ENCODE data around the gene TMCC1.

DNA sequence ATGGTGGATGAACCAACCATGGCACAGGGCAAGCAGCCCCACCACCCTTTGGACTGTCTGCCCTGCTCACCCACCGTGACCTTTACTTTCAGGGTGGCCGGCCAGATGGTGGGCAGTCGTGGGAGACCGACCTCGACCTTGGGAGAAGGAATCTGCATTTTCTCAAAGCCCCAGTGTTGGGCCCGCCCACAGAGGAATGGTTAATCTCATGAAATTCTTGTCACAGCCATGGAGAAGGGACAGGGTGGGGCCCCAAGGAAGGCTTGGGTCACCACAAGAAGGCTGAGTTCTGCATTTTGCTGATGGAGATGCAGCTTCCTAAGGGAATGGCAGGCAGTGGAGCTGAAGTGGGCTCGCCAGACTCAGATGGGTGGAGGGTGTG lies 290.0 kb downstream of the TMCC1 start:
- no peak for TF ChIP-seq HNF4A (conservative IDR thresholded peaks at IDR 0.05)
- TF ChIP-seq GABPA (IDR thresholded peaks at IDR 0.05 in 1 of 2, conservative IDR thresholded peaks at IDR 0.05 in 1 of 2) = no peak
- TF ChIP-seq, protein P1, sequence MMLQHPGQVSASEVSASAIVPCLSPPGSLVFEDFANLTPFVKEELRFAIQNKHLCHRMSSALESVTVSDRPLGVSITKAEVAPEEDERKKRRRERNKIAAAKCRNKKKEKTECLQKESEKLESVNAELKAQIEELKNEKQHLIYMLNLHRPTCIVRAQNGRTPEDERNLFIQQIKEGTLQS (IDR thresholded peaks at IDR 0.05) = no peak
- TF ChIP-seq, protein P2, sequence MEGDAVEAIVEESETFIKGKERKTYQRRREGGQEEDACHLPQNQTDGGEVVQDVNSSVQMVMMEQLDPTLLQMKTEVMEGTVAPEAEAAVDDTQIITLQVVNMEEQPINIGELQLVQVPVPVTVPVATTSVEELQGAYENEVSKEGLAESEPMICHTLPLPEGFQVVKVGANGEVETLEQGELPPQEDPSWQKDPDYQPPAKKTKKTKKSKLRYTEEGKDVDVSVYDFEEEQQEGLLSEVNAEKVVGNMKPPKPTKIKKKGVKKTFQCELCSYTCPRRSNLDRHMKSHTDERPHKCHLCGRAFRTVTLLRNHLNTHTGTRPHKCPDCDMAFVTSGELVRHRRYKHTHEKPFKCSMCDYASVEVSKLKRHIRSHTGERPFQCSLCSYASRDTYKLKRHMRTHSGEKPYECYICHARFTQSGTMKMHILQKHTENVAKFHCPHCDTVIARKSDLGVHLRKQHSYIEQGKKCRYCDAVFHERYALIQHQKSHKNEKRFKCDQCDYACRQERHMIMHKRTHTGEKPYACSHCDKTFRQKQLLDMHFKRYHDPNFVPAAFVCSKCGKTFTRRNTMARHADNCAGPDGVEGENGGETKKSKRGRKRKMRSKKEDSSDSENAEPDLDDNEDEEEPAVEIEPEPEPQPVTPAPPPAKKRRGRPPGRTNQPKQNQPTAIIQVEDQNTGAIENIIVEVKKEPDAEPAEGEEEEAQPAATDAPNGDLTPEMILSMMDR (IDR thresholded peaks at IDR 0.05; ENCODE audit: low read depth, low read length, missing input control) = no peak
- no peak for TF ChIP-seq TAF1 (conservative IDR thresholded peaks at IDR 0.05)
- TF ChIP-seq, protein P3, sequence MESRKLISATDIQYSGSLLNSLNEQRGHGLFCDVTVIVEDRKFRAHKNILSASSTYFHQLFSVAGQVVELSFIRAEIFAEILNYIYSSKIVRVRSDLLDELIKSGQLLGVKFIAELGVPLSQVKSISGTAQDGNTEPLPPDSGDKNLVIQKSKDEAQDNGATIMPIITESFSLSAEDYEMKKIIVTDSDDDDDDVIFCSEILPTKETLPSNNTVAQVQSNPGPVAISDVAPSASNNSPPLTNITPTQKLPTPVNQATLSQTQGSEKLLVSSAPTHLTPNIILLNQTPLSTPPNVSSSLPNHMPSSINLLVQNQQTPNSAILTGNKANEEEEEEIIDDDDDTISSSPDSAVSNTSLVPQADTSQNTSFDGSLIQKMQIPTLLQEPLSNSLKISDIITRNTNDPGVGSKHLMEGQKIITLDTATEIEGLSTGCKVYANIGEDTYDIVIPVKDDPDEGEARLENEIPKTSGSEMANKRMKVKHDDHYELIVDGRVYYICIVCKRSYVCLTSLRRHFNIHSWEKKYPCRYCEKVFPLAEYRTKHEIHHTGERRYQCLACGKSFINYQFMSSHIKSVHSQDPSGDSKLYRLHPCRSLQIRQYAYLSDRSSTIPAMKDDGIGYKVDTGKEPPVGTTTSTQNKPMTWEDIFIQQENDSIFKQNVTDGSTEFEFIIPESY (IDR thresholded peaks at IDR 0.05) = no peak
- TF ChIP-seq, protein P4, sequence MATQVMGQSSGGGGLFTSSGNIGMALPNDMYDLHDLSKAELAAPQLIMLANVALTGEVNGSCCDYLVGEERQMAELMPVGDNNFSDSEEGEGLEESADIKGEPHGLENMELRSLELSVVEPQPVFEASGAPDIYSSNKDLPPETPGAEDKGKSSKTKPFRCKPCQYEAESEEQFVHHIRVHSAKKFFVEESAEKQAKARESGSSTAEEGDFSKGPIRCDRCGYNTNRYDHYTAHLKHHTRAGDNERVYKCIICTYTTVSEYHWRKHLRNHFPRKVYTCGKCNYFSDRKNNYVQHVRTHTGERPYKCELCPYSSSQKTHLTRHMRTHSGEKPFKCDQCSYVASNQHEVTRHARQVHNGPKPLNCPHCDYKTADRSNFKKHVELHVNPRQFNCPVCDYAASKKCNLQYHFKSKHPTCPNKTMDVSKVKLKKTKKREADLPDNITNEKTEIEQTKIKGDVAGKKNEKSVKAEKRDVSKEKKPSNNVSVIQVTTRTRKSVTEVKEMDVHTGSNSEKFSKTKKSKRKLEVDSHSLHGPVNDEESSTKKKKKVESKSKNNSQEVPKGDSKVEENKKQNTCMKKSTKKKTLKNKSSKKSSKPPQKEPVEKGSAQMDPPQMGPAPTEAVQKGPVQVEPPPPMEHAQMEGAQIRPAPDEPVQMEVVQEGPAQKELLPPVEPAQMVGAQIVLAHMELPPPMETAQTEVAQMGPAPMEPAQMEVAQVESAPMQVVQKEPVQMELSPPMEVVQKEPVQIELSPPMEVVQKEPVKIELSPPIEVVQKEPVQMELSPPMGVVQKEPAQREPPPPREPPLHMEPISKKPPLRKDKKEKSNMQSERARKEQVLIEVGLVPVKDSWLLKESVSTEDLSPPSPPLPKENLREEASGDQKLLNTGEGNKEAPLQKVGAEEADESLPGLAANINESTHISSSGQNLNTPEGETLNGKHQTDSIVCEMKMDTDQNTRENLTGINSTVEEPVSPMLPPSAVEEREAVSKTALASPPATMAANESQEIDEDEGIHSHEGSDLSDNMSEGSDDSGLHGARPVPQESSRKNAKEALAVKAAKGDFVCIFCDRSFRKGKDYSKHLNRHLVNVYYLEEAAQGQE (IDR thresholded peaks at IDR 0.05) = no peak
- no peak for TF ChIP-seq EGR1 (IDR thresholded peaks at IDR 0.05; ENCODE audit: low read depth in 2 of 2)
- TF ChIP-seq, protein P5, sequence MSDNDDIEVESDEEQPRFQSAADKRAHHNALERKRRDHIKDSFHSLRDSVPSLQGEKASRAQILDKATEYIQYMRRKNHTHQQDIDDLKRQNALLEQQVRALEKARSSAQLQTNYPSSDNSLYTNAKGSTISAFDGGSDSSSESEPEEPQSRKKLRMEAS (IDR thresholded peaks at IDR 0.05) = no peak
- no peak for TF ChIP-seq FOXA1 (IDR thresholded peaks at IDR 0.05)
- no peak for TF ChIP-seq SP1 (IDR thresholded peaks at IDR 0.05)

All from liver (tissue), 3 donors.